Ecto neural progenitor cell (in vitro differentiated cells): ENCODE results near the gene SPATA13.

Source experiments
- DNase-seq: peaks from one replicate; pipeline ENCODE4 v3.0.0-alpha.2; 2018; ENCODE audit warnings: low spot score

The SPATA13 gene

GRCh38 chr13:24141333-24141910 is 19.1 kb upstream of the SPATA13 start:
- no peak for DNase-seq

GRCh38 chr13:24142453-24142852 is 18.1 kb upstream of the SPATA13 start:
- DNase-seq = no peak

- DNase-seq = no peak
Measured at GRCh38 chr13:24142886-24143285, 17.6 kb upstream of the SPATA13 start.

GRCh38 chr13:24145240-24145639 is 15.3 kb upstream of the SPATA13 start:
- no peak for DNase-seq

GRCh38 chr13:24145674-24146073 is 14.8 kb upstream of the SPATA13 start:
- no peak for DNase-seq

- DNase-seq = no peak
Measured at GRCh38 chr13:24146961-24147569, 13.5 kb upstream of the SPATA13 start.

DNA sequence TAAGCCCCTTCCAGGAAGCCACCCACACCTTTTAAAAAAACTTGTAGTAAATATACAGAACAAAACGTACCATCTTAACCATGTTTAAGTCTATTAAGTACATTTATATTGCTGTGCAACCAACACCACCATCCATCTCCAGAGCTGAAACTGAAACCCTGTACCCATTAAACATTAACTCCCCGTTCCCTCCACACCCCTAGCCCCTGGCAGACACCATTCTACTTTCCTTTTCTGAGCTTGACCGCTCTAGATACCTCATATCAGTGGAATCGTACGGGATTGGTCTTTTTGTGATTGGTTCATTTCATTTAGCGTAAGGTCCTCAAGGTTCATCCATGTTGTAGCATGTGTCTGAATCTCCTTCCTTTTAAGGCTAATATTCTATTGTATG is 13.0 kb upstream of the SPATA13 start:
- no peak for DNase-seq

DNA sequence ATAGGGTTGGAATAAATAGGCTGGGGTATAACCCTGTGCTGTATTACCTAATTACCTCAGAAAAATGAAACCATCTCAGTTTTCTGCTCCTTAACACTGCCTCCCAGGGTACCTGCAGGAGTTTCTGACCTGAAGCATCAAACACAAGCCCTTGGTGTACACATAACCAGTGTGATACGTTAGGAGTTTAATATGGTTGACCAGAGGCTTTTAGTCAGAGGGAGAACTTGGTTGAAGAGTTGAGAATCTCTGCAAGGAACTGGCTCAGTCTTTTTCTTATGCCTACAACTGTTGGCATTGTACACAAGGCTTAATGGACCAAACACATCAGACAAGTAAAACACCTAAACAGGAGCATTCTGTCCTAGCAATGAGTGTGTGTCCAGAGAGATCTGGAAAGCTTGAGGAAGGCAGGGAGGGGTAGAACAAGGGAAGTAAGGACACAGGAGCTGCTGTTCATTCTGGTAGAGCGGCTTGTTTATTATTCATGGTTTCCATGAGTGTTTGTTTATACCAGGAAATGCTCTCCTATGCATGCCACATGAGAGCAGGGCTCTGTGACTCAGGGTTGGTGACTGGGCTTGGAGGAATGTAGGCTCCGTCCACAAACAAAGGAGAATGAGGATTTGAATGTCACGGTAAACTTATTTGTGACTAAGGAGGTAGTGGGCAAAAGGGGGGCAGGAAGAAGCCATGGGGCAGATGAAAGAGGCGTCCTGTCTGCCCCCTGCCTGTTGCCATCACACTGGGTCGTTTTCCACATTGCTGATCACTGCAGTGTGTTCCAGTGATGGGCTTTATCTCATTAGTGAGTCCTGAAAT is 11.9 kb upstream of the SPATA13 start:
- DNase-seq = no peak

DNA sequence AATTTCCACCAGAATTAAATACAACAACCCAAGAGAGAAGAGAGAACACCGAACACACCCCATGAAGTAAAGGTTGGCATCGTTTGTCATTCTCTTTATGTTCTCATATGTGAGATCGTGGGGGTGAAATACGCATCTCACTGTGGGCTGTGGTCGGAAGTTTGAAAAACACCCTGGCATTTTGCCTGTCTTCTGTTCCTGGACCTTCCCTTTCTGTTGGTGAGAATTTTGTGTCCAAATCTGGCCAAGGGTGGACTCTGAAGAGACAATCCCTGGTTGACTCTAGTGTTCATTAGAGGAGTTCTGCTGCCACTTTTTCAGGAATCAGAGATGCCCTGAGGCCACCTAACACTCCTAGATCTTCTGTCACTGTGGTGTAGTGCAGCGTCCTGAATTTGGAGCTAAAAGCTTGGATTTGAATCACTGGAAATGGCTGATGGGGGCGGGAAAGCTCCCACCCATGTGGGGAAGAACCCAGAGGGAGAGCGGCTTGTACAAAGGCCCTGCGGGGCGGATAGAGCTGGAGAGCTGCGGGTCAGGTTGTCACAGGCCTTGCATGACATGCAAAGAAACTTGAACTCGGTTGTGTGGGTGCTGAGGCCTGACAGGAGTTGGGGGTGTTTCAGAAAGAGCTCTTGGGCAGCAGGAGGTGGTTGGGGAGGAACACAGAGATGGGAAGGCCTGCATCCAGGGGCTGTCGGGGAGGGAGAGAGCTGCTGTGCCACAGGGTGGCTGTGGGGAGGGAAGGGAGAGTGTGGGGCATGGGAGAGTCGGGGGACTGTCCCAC is 11.1 kb upstream of the SPATA13 start:
- DNase-seq = no peak

DNA sequence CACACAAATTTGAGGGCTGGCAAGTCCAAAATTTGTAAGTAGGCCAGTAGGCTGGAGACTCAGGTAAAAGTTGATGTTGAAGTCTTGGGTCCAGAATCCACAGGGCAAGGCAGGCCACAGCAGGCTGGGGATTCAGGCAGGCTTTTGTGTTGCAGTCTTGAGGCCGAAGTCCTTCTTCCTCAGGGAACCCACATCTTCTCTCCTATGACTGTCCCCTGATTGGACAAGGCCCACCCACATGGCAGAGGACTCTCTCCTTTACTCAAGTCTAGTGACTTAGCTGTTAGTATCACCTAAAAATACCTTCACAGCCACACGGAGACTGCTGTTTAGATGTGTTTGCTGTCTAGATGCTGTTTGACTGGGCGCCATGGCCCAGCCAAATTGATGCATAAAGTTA is 9.9 kb upstream of the SPATA13 start:
- no peak for DNase-seq

- no peak for DNase-seq
Measured at GRCh38 chr13:24151864-24152263, 8.7 kb upstream of the SPATA13 start.

- no peak for DNase-seq
Measured at GRCh38 chr13:24152292-24153214, 8.0 kb upstream of the SPATA13 start.

GRCh38 chr13:24153347-24153746 is 7.2 kb upstream of the SPATA13 start:
- no peak for DNase-seq

- no peak for DNase-seq
Measured at GRCh38 chr13:24153979-24154701, 6.4 kb upstream of the SPATA13 start.

GRCh38 chr13:24159357-24159756 is 1.2 kb upstream of the SPATA13 start:
- DNase-seq = no peak

GRCh38 chr13:24161010-24161775 is 673 bp downstream of the SPATA13 start:
- DNase-seq = no peak

GRCh38 chr13:24161980-24162525 is 1.5 kb downstream of the SPATA13 start:
- DNase-seq = no peak

DNA sequence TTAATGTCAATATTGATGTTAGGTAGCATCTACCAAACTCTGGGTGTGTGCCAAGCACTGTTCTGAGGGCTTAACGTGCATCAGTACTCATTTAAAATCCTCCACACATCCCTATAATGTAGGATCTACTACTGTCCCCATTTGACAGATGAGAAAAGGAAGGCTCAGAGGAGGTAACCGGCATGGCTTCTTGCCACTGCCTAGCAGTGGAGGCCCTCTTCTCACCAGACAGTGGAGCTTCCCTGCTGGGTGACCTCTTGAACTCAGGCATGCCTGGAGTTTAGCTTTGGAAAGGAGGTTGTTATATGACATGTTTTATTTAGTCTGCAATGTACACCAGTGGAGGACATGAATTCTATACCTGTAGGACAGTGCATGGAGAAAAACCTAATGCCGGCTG is 2.1 kb downstream of the SPATA13 start:
- no peak for DNase-seq

DNA sequence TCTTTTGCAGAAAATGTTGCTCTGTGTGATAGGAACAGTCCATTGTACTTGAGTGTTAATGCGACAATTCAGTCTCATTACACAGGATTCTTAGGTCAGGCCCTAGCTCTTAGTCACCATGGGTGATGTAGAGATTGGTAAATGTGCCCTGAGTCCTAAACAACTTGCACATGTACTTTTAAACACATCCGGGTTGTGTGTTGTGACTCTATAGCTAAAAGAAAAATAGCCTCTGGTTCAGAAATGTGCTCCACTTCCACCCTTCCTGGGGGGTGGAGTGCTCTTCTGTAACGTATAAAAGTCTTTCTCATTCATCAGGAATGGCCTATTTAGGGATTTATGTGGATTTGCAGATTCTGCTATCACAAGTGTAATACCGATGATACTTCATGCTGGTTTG is 5.2 kb downstream of the SPATA13 start:
- no peak for DNase-seq

- no peak for DNase-seq
Measured at GRCh38 chr13:24166561-24166960, 6.0 kb downstream of the SPATA13 start.
